Measurements from ENCODE around the gene KANTR.

DNA sequence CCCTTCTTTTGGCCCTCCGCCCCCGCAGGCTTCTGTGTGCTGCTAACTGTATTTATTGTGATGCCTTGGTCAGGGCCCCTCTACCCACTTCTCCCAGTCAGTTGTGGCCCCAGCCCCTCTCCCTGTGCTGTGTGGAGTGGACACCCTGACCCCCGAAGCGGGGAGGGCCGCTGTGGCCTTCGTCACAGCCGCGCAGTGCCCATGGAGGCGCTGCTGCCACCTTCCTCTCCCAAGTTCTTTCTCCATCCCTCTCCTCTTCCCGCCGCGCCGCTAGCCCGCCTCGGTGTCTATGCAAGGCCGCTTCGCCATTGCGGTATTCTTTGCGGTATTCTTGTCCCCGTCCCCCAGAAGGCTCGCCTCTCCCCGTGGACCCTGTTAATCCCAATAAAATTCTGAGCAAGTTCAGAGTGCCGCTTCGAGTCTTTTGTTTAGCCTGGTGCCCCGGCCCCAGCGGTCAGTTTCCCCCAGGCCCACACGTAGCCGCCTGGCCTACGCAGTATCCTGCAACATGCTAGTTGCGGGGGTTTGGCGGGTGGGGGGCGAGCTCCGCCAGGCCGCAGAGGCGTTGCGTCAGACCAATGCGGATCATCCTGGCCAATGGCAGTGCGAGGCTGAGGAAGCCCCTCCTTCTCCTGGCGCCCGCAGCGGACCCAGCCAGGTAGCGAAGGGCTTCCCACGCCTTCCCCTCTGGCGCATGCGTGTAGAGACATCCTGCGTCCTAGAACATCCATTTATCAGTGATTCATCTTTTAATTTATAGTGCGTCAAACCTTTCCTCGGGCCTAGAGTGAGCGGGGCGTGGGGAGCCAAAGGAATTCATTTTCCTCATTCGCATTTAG is 5.6 kb upstream of the KANTR start:
- TF ChIP-seq, protein P1, sequence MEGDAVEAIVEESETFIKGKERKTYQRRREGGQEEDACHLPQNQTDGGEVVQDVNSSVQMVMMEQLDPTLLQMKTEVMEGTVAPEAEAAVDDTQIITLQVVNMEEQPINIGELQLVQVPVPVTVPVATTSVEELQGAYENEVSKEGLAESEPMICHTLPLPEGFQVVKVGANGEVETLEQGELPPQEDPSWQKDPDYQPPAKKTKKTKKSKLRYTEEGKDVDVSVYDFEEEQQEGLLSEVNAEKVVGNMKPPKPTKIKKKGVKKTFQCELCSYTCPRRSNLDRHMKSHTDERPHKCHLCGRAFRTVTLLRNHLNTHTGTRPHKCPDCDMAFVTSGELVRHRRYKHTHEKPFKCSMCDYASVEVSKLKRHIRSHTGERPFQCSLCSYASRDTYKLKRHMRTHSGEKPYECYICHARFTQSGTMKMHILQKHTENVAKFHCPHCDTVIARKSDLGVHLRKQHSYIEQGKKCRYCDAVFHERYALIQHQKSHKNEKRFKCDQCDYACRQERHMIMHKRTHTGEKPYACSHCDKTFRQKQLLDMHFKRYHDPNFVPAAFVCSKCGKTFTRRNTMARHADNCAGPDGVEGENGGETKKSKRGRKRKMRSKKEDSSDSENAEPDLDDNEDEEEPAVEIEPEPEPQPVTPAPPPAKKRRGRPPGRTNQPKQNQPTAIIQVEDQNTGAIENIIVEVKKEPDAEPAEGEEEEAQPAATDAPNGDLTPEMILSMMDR (IDR thresholded peaks at IDR 0.05; ENCODE audit: insufficient read depth, low read depth, low read length): no peak
- no peak for TF ChIP-seq EZH2 (IDR thresholded peaks at IDR 0.05; ENCODE audit: insufficient read depth, low read length)
